Measurements from ENCODE around the gene BTBD16. TPM values are rescaled to one million over a fixed set of nuclear protein-coding genes. Genes with fewer than 3 reads are reported as not detected.

Gene BTBD16
- total RNA-seq, 1 experiment from 2014 or later, result 0.45 TPM

Small RNA genes within 50 kb of the gene (small RNA-seq; reads per million reads assigned to genes)
- 0 reads per million in 2 experiments for gene RNU6-728P

Other genes starting within 250 kb of the BTBD16 start
- gene PLEKHA1, start 103.4 kb downstream of the BTBD16 start, total RNA-seq (2014; rRNA removed; shearing (Covaris generic)), result 19.6 and 24.2 TPM in 2 replicates
- not detected in 2 replicates for gene ARMS2, start 183.4 kb downstream of the BTBD16 start, total RNA-seq (2014; rRNA removed; shearing (Covaris generic))
- gene HTRA1, start 190.3 kb downstream of the BTBD16 start, total RNA-seq (2014; rRNA removed; shearing (Covaris generic)), result 40.7 and 42.5 TPM in 2 replicates

Measured in NCI-H460 (cell line).